OCI-M2 (cell line): Measurements from ENCODE around the gene HSPA8.

Experiments used
- DNase-seq: peaks from one replicate; lab custom pipeline; 2025; ENCODE audit not compliant: unreplicated experiment; lab: John Stamatoyannopoulos, UW

Gene HSPA8

GRCh38 chr11:123051146-123051545 lies 10.8 kb downstream of the HSPA8 start:
- DNase-seq: no peak

- DNase-seq: no peak
Observed at GRCh38 chr11:123047947-123048293, 14.0 kb downstream of the HSPA8 start.

GRCh38 chr11:123047266-123047946 lies 14.5 kb downstream of the HSPA8 start:
- no peak for DNase-seq

- DNase-seq: no peak
Observed at GRCh38 chr11:123046473-123047259, 15.3 kb downstream of the HSPA8 start.

GRCh38 chr11:123045101-123045500 lies 16.8 kb downstream of the HSPA8 start:
- no peak for DNase-seq

GRCh38 chr11:123041185-123041584 lies 20.8 kb downstream of the HSPA8 start:
- DNase-seq: no peak

- DNase-seq: no peak
Observed at GRCh38 chr11:123040111-123040432, 21.9 kb downstream of the HSPA8 start.

GRCh38 chr11:123035831-123036230 lies 26.1 kb downstream of the HSPA8 start:
- no peak for DNase-seq

- no peak for DNase-seq
Observed at GRCh38 chr11:123034597-123034996, 27.3 kb downstream of the HSPA8 start.

GRCh38 chr11:123033895-123034294 lies 28.0 kb downstream of the HSPA8 start:
- DNase-seq: no peak

- DNase-seq: no peak
Observed at GRCh38 chr11:123030517-123030916, 31.4 kb downstream of the HSPA8 start.

- peak; percentile 4 for DNase-seq
Observed at GRCh38 chr11:123020968-123021367, 41.0 kb downstream of the HSPA8 start.

- DNase-seq: no peak
Observed at GRCh38 chr11:123018702-123019101, 43.2 kb downstream of the HSPA8 start.

GRCh38 chr11:123011510-123011909 lies 50.4 kb downstream of the HSPA8 start:
- DNase-seq: no peak
